ENCODE data around the gene MRPS9.

DNA sequence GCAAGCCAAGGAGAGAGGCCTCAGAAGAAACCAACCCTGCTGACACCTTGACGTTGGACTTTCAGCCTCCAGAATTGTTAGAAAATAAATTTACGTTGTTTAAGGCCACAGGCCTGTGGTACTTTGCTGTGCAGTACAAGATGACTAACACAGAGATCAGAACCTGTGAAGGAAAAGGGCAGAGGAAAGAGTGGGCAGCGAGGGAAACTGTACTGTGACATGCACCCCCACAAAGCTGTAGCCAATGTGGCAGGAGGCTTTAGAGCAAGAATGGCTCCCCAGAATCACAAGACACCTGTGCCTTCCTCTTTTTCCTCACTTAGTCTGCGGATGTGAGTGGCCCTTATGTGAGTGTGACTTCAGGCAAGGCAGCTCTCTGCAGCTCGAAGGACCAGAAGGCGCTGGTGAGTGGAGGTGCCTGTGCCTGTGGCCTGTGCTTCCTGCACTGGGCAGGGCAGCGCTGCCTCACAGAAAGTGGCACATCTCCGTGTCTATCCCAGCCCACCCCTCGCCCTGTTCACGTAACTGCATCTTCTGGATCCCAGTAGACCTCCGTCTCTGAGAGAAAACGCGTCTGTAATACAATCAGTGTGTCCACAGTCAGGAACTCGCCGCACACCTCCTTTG, 89.5 kb downstream of the MRPS9 start:
- TF ChIP-seq, protein P1, sequence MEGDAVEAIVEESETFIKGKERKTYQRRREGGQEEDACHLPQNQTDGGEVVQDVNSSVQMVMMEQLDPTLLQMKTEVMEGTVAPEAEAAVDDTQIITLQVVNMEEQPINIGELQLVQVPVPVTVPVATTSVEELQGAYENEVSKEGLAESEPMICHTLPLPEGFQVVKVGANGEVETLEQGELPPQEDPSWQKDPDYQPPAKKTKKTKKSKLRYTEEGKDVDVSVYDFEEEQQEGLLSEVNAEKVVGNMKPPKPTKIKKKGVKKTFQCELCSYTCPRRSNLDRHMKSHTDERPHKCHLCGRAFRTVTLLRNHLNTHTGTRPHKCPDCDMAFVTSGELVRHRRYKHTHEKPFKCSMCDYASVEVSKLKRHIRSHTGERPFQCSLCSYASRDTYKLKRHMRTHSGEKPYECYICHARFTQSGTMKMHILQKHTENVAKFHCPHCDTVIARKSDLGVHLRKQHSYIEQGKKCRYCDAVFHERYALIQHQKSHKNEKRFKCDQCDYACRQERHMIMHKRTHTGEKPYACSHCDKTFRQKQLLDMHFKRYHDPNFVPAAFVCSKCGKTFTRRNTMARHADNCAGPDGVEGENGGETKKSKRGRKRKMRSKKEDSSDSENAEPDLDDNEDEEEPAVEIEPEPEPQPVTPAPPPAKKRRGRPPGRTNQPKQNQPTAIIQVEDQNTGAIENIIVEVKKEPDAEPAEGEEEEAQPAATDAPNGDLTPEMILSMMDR (IDR thresholded peaks at IDR 0.05), result no peak
- TF ChIP-seq POLR2A (IDR thresholded peaks at IDR 0.05) (no peak), POLR2AphosphoS5 (IDR thresholded peaks at IDR 0.05; ENCODE audit: insufficient read depth in 1 of 2, low read depth in 1 of 2) (no peak)

Measured in vagina (tissue), 2 donors.